ENCODE data around the gene BORCS5.

The BORCS5 gene

DNA sequence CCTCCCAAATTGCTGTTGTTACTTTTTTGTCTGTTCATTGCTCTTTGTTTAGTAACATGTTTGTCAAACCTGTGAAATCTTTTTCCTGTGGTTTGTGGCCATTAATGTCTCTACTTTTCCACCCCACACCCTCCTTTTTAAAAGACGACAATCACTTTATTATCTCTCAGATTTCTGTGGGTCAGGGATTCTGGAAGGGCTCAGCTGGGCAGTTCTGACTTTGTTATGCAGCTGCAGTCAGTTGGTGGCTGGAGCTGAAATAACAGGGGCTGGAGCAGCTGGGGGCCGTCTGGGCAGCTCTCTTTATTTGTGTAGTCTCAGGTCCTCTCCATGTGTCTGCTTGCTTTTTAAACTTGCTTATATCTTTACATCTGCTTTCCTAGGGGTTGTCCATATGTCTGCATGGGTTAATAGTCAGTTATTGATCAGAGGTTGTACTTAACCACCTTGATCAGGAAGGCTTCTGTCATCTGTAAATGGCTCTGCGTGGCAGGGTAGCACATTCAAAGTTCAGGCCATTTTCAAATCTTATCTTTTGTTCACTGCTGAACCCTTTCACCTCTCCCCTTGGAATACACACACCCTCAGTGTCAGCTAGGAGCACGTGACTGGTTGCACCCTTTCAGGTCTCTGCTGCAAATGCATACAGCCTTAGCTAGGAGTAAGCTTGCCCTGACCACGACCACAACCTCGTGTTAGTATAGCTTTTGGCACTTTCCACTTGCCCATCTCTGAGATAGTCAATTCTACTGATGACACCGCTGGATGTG, 27.9 kb downstream of the BORCS5 start:
- ChIA-PET CTCF (interaction anchor here (1.2 to 5.1 kb wide), 7 partner anchors 8 to 352 kb away, joined by 3 to 26 read pairs (median 9); no protein-coding TSS in a partner anchor), POLR2A (no interaction called here)
- no peak for DNase-seq (ENCODE audit: extremely low spot score)
- TF ChIP-seq, protein P1, sequence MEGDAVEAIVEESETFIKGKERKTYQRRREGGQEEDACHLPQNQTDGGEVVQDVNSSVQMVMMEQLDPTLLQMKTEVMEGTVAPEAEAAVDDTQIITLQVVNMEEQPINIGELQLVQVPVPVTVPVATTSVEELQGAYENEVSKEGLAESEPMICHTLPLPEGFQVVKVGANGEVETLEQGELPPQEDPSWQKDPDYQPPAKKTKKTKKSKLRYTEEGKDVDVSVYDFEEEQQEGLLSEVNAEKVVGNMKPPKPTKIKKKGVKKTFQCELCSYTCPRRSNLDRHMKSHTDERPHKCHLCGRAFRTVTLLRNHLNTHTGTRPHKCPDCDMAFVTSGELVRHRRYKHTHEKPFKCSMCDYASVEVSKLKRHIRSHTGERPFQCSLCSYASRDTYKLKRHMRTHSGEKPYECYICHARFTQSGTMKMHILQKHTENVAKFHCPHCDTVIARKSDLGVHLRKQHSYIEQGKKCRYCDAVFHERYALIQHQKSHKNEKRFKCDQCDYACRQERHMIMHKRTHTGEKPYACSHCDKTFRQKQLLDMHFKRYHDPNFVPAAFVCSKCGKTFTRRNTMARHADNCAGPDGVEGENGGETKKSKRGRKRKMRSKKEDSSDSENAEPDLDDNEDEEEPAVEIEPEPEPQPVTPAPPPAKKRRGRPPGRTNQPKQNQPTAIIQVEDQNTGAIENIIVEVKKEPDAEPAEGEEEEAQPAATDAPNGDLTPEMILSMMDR (IDR thresholded peaks at IDR 0.05; ENCODE audit: control extremely low read depth, extremely low read depth, low read depth, missing control alignments): no peak

DNA sequence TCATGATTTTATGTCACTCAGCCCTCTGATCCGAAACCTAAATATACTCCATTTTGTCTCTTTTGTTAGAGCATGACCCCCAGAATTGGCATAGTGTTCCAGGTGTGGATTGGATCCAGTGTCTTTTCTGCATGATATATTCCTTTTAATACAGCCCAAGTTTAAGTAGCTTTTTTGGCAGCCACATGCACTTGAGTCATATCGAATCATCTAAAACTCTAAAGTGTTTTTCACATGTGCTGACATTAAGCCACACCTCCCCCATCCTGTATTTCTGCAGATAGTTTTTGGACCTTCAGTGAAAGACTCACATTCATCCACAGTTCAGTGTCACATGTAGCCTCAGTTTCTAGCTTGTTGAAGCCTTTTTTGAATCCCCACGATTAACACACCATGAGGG, 30.6 kb downstream of the BORCS5 start:
- TF ChIP-seq, protein P1 (IDR thresholded peaks at IDR 0.05; ENCODE audit: control extremely low read depth, extremely low read depth, low read depth, missing control alignments): no peak
- no peak for DNase-seq (ENCODE audit: extremely low spot score)
- POLR2A ChIA-PET: no interaction called here
- CTCF ChIA-PET: interaction anchor here (1.6 to 5.1 kb wide), 4 partner anchors 10 to 35 kb away, joined by 3 to 26 read pairs (median 16); no protein-coding TSS in a partner anchor

DNA sequence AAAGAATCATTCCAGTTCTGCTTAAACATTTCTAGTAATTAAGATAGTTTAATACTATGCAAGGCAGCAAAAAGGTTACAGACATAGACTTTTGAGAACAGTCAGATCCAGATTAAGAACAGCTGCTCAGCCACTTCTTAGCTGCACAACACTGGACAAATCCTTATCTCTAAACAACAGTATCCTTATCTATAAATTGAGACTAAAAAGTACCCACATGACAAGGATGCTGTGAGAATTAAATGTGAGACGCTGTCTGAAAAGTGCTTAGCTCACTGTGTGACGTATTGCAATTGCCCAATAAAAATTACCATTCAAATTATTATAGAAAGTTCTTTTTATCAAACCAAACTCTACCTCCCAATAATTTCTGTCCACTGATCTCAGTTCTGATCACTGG, 35.5 kb downstream of the BORCS5 start:
- ChIA-PET CTCF (interaction anchor here (2.1 kb wide), 1 partner anchor 345 kb away, joined by 6 read pairs; no protein-coding TSS in a partner anchor), POLR2A (no interaction called here)
- TF ChIP-seq, protein P1 (IDR thresholded peaks at IDR 0.05; ENCODE audit: control extremely low read depth, extremely low read depth, low read depth, missing control alignments): no peak
- no peak for DNase-seq (ENCODE audit: extremely low spot score)

DNA sequence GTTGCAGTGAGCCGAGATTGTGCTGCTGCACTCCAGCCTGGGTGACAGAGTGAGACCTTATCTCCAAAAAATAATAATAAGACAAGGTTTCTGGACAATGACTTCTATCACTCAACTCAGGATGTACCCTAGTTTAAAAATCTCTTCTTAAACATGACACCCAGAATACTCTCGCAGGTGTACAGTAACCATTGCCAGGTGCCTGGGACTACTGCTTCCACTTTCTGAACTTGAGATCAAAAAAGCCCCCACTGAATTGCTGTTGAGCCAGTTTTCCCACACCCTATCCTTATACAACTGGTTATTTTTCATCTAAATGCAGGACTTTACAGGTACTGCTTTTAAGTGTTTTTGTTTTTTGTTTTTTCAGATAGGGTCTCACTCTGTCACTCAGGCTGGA, 36.3 kb downstream of the BORCS5 start:
- DNase-seq (ENCODE audit: extremely low spot score): no peak
- ChIA-PET POLR2A (no interaction called here), CTCF (interaction anchor here (2.1 kb wide), 1 partner anchor 344 kb away, joined by 6 read pairs; no protein-coding TSS in a partner anchor)
- TF ChIP-seq, protein P1 (IDR thresholded peaks at IDR 0.05; ENCODE audit: control extremely low read depth, extremely low read depth, low read depth, missing control alignments): no peak

DNA sequence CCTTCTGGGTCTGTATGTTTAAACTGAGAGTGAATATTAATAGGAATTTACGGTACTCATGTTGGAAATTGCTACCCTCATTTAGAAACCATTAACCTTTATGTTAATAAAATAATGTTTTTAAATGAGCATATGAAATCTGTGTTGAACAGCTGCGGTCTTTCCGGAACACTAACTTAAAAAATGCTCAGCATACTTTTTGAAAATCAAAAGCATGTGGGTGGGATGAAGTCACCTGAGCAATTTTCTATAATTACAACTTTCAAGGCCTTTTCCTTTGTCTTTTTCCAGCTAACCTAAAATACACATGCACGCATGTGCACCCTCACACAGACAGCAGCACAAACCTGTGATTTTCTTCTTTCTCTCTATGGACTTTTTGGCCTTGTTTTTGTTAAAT, 39.8 kb downstream of the BORCS5 start:
- ChIA-PET CTCF (interaction anchor here (1.1 to 3.8 kb wide), 4 partner anchors 9 to 341 kb away, joined by 3 to 26 read pairs (median 4); no protein-coding TSS in a partner anchor), POLR2A (no interaction called here)
- DNase-seq (ENCODE audit: extremely low spot score): no peak
- TF ChIP-seq, protein P1 (IDR thresholded peaks at IDR 0.05; ENCODE audit: control extremely low read depth, extremely low read depth, low read depth, missing control alignments): no peak

DNA sequence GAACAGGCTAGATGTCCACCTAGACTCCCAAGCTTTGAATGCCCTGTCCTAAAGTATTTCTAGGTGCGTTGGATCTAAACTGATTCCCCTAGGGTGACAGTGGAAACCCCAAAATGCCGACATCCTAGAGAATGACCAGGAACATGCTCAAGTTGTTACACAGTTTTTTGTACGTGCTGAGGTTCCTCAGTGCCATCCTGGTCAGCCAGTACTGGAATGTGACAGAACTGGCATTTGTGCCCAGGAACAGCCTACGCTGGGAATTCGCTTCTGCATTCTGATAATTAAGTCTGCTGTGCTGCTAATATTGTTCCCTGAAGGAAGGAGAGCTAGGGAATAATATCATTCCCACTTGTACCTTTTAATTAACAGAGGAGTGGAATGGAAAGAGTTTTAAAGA, 40.3 kb downstream of the BORCS5 start:
- TF ChIP-seq, protein P1 (IDR thresholded peaks at IDR 0.05; ENCODE audit: control extremely low read depth, extremely low read depth, low read depth, missing control alignments): no peak
- POLR2A ChIA-PET: no interaction called here
- no peak for DNase-seq (ENCODE audit: extremely low spot score)
- CTCF ChIA-PET: interaction anchor here (1.0 to 3.8 kb wide), 6 partner anchors 9 to 340 kb away, joined by 3 to 26 read pairs (median 4); no protein-coding TSS in a partner anchor

Data from GM10248 (cell line).